ENCODE measurements around the gene DLK1.
A peak's percentile ranks its signal among the peaks of the same experiment; 100 is the strongest.

GRCh38 chr14:100708425-100709288, 18.0 kb upstream of the DLK1 start:
- TF ChIP-seq FOXM1 (IDR thresholded peaks at IDR 0.05; ENCODE audit: borderline replicate concordance, low read depth) (no peak), CEBPB (IDR thresholded peaks at IDR 0.05) (no peak), EP300 (IDR thresholded peaks at IDR 0.05; ENCODE audit: borderline replicate concordance) (no peak), REST (IDR thresholded peaks at IDR 0.05; ENCODE audit: low read depth) (no peak), MAX (IDR thresholded peaks at IDR 0.05) (no peak), USF1 (IDR thresholded peaks at IDR 0.05) (no peak), EGR1 (IDR thresholded peaks at IDR 0.05) (no peak), RAD21 (IDR thresholded peaks at IDR 0.05; ENCODE audit: low read depth) (peak; percentile 49)
